GM12878 (cell line): Measurements from ENCODE around the gene PRSS33. TPM values are rescaled to one million over a fixed set of nuclear protein-coding genes. Genes with fewer than 3 reads are reported as not detected.

Experiments used
- ATF2 ChIP-seq: IDR thresholded peaks from 2 replicates; pipeline ENCODE4 v1.6.1; 2012; ENCODE audit warnings: low read length, inconsistent platforms
- CBFB ChIP-seq: IDR thresholded peaks from 2 replicates; pipeline ENCODE4 v1.6.1; 2016; ENCODE audit warnings: antibody characterized with exemption, low read depth
- CHD2 ChIP-seq: IDR thresholded peaks from 2 replicates; pipeline ENCODE4 v1.6.1; 2011; ENCODE audit warnings: low read depth, low read length, improper control_type of control experiment, borderline replicate concordance
- FOXK2 ChIP-seq: fragments of 450-650 bp; IDR thresholded peaks from 2 replicates; pipeline ENCODE4 v1.6.1; 2017; ENCODE audit warnings: mild to moderate bottlenecking, moderate library complexity
- IRF4 ChIP-seq: IDR thresholded peaks from 2 replicates; pipeline ENCODE4 v1.6.1; 2011; ENCODE audit warnings: low read depth, low read length
- NFXL1 ChIP-seq: fragments of 450-650 bp; IDR thresholded peaks from 2 replicates; pipeline ENCODE4 v1.6.1; 2017; ENCODE audit warnings: antibody characterized with exemption, mild to moderate bottlenecking, borderline replicate concordance
- RBBP5 ChIP-seq: fragments of 200-600 bp; sonication (generic); conservative IDR thresholded peaks from 2 replicates; pipeline ENCODE4 v1.6.1; 2016
- REST ChIP-seq: IDR thresholded peaks from 2 replicates; pipeline ENCODE4 v1.6.1; 2012; ENCODE audit warnings: mild to moderate bottlenecking, low read depth, low read length
- RUNX3 ChIP-seq: IDR thresholded peaks from 2 replicates; pipeline ENCODE4 v1.6.1; 2012; ENCODE audit warnings: low read length, inconsistent platforms
- ZNF24 ChIP-seq: fragments of 450-650 bp; IDR thresholded peaks from 2 replicates; pipeline ENCODE4 v1.6.1; 2017; ENCODE audit warnings: antibody characterized with exemption, mild to moderate bottlenecking
- polyA plus RNA-seq, 11 experiments: library from polyadenylated mRNA; depleted of rRNA in 4 of 11; unstranded in 6 of 11; stranded (reverse) in 5 of 11; fragments of >200 nt; fragmentation: Nextera tagmentation in 4 of 11; fragmentation: Illumina TruSeq in 1 of 11; extraction: Ambion mirVana in 4 of 11; extraction: Trizol in 1 of 11; gene quantifications; 1 replicate in 1 of 11; 2 replicates in 10 of 11; pipeline versions ENCODE4 v1.2.1 to v1.2.3, GENCODE V29; 2011 to 2016; ENCODE audit warnings: inconsistent platforms in 2 of 11, missing spikeins in 2 of 11, low read depth in 1 of 11
- total RNA-seq, 4 experiments: library from RNA; depleted of rRNA in 3 of 4; stranded (reverse); fragments of >200 nt in 3 of 4; fragmentation: Illumina TruSeq in 1 of 4; extraction: Trizol in 1 of 4; gene quantifications; 2 replicates each; pipeline versions ENCODE4 v1.2.1 to v1.2.3, GENCODE V29; 2013 to 2021

Gene PRSS33
- total and polyA plus RNA-seq, 10 of the 15 experiments (the other 5 are each of a cell fraction or from before 2014, with no cell fraction given) = not detected

DNA sequence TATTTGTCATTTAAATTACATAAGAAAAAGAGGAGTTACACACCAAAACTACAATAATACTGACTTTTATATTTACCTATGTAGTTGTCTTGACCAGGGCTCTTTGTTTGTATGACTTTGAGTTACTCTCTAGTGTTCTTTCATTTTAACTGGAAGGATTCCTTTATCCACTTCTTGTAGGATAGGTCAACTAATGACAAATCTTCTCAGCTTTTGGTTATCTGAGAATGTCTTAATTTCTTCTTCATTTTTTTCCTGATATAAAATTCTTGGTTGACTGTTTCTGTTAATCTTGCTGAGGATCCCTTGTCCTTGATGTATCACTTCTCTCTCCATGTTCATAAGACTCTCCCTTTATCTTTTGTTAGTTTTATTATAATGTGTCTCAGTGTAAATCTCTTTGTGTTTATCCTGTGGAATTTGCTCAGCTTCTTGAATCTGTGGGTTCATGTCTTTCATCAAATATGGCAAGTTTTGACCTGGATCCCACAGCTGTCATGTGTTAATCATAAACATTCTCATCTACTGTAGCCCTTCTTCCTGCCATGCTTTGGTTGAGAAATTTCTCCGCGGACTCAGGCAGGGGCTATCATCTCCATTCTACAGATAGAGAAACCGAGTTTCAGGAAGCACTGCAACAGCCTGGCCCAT, 16.3 kb upstream of the PRSS33 start (continued):
- no peak for TF ChIP-seq REST
- TF ChIP-seq ATF2 = no peak
- TF ChIP-seq RUNX3 = no peak
- TF ChIP-seq ZNF24 = no peak
- TF ChIP-seq NFXL1 = no peak
- no peak for TF ChIP-seq RBBP5
- no peak for TF ChIP-seq CHD2
- TF ChIP-seq CBFB = no peak
- TF ChIP-seq IRF4 = no peak
- TF ChIP-seq FOXK2 = no peak
